K562 treated with DMSO at 1 percent for 12 hours (cell line): ENCODE data around the gene ZNF844. TPM values are rescaled to one million over a fixed set of nuclear protein-coding genes. Genes with fewer than 3 reads are reported as not detected.

Experiments used
- total RNA-seq: library from RNA; unstranded; fragments of 300-600 nt; gene quantifications from 2 replicates; pipeline ENCODE4 v1.2.3, GENCODE V29; 2022; ENCODE audit not compliant: insufficient read depth

ZNF844 gene
- 0.56 and 1.3 TPM in 2 replicates for total RNA-seq

GRCh38 chr19:12064590-12065538 is at the start of gene ZNF844:
Gene ZNF844 (plus strand): TSS chr19:12064731. CDS start chr19:12064874, 143 bp downstream.

GRCh38 chr19:12035220-12036172 is 29.0 kb upstream of the ZNF844 start, which contains the start of gene ZNF433:
Gene ZNF433 (minus strand): TSS chr19:12035679. CDS start chr19:12035539, 140 bp downstream.

GRCh38 chr19:12052497-12053169 is 11.9 kb upstream of the ZNF844 start, which contains the start of gene ZNF878:
Gene ZNF878 (minus strand): TSS chr19:12052961. CDS start chr19:12052801, 160 bp downstream.

Other genes starting within 250 kb of the ZNF844 start
- not detected in 2 replicates for gene ZNF439, start 216.0 kb upstream of the ZNF844 start, total RNA-seq
- gene ZNF69, start 176.9 kb upstream of the ZNF844 start, total RNA-seq, result 2.1 and 2.5 TPM in 2 replicates
- 3.3 and 9.9 TPM in 2 replicates for gene ZNF700, start 139.6 kb upstream of the ZNF844 start, total RNA-seq
- not detected in 2 replicates for gene ZNF763, start 99.7 kb upstream of the ZNF844 start, total RNA-seq
- 0.82 and 2.2 TPM in 2 replicates for gene ZNF433, start 29.1 kb upstream of the ZNF844 start, total RNA-seq
- gene ZNF878, start 11.8 kb upstream of the ZNF844 start, total RNA-seq, result 1.4 TPM in 1 of 2 replicates, not detected in the other
- gene ZNF20, start 75.6 kb downstream of the ZNF844 start, total RNA-seq, result 1.3 and 1.9 TPM in 2 replicates
- gene ZNF625, start 92.0 kb downstream of the ZNF844 start, total RNA-seq, result not detected in 2 replicates
- 2.1 and 6.6 TPM in 2 replicates for gene ZNF136, start 98.4 kb downstream of the ZNF844 start, total RNA-seq
- gene ZNF44, start 230.2 kb downstream of the ZNF844 start, total RNA-seq, result 2.5 and 7.0 TPM in 2 replicates